ENCODE results near the gene NTM. TPM values are rescaled to one million over a fixed set of nuclear protein-coding genes. Genes with fewer than 3 reads are reported as not detected.

NTM gene
- total and polyA plus RNA-seq, 2 donors (not counting 1 experiment from before 2014, with no cell fraction given), result 12.3 to 28.6 TPM

DNA sequence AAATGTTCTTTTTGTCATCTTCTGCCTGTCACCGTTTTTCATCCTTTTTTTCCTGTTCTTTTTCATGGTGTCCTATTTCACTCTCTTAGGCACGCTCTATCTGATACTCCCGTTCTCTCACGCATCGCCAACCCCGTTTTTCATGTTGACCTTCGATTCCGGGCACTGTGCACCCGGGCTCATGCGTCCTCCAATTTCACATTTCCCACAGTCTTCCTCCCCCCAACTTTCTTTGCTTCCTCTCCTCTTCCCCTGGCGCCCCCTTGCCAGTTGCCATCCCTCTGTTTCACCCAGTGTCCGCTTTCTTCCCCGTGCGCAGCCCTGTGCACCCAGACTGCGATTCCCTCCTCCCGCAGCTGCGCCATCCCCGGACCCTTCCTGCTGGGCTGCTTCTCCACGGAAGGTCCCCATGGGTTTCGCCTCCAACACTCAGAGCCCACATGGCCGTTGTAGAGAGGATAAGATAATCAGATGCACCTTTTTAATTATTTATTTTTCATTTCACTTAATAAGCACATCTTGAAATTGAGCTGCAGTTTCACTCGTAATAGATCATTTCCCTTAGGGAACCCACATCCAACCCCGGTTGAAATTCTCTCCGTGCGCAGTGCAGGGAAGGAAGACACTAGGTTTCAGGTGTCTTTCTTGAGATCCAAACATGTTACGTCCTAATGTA, 791.1 kb downstream of the NTM start:
- Histone ChIP-seq H3K79me2 (ENCODE audit: control insufficient read depth, insufficient read depth, low read length) (no peaks in the 10 kb centered on the region), H3K4me2 (ENCODE audit: extremely low read depth, insufficient read depth, low read length) (no peak overlapping the region), H3K9me3 (ENCODE audit: control insufficient read depth, insufficient read depth, low read depth, low read length) (no peaks in the 10 kb centered on the region), H4K20me1 (ENCODE audit: control insufficient read depth, extremely low read depth, insufficient read depth, low read length) (no peaks in the 10 kb centered on the region), H3K4me3 (replicated peaks in 1 of 4; ENCODE audit: control extremely low read depth in 1 of 4, insufficient read depth in 1 of 4, low read depth in 3 of 4, low read length in 4 of 4) (no peak overlapping the region), H3K27ac (ENCODE audit: insufficient read depth, low read length) (no peak overlapping the region), H3K36me3 (ENCODE audit: control insufficient read depth, insufficient read depth, low read length) (no peaks in the 10 kb centered on the region), H3K27me3 (ENCODE audit: control insufficient read depth, insufficient read depth, low read length) (no peaks in the 10 kb centered on the region), H2AFZ (ENCODE audit: low read length) (no peak overlapping the region), H3K4me1 (ENCODE audit: control insufficient read depth, extremely low read depth, insufficient read depth, low read length) (no peaks in the 10 kb centered on the region), H3K9ac (ENCODE audit: insufficient read depth, low read length) (no peak overlapping the region)
- no peak for TF ChIP-seq EZH2 (IDR thresholded peaks at IDR 0.05; ENCODE audit: low read length, missing control alignments)
- TF ChIP-seq, protein P1, sequence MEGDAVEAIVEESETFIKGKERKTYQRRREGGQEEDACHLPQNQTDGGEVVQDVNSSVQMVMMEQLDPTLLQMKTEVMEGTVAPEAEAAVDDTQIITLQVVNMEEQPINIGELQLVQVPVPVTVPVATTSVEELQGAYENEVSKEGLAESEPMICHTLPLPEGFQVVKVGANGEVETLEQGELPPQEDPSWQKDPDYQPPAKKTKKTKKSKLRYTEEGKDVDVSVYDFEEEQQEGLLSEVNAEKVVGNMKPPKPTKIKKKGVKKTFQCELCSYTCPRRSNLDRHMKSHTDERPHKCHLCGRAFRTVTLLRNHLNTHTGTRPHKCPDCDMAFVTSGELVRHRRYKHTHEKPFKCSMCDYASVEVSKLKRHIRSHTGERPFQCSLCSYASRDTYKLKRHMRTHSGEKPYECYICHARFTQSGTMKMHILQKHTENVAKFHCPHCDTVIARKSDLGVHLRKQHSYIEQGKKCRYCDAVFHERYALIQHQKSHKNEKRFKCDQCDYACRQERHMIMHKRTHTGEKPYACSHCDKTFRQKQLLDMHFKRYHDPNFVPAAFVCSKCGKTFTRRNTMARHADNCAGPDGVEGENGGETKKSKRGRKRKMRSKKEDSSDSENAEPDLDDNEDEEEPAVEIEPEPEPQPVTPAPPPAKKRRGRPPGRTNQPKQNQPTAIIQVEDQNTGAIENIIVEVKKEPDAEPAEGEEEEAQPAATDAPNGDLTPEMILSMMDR (conservative IDR thresholded peaks at IDR 0.05 in 1 of 2, IDR thresholded peaks at IDR 0.05 in 1 of 2; ENCODE audit: low read depth in 1 of 2, low read length in 2 of 2), result no peak
- DNase-seq (ENCODE audit: low read depth in 2 of 2), result no peak

DNA sequence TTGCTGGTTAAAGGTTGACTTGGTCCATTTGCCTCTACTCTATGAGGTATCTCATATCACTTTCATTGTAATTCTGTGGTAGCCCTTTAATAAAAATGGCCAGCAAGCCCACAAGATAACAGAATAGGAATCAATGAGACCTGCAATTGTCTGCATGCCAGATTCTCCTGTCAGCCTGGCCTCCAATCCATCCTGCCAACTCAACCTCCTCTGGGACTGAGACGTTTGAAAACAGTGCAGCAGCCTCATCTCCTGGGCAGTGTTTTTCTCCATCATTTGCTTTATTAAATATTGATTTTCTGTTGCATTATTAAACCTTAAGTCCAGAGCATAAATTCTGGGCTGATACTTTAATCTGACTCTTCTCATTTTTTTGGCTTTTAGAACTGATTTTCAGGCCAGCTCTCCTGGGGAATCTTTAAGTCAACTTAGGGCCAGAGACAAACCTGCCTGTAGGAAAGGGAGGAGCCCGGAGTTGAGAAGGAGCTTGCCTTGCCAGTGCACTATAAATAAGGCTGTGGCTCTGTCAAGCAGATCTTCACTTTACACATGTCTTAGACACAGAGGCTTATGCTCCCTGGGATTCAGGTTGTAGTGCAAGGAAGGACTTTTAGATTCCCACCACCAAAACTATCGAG, 798.0 kb downstream of the NTM start:
- H3K79me2 ChIP-seq (ENCODE audit: control insufficient read depth, insufficient read depth, low read length), result no peaks in the 10 kb centered on the region
- no peak overlapping the region for H3K4me3 ChIP-seq (replicated peaks in 1 of 4; ENCODE audit: control extremely low read depth in 1 of 4, insufficient read depth in 1 of 4, low read depth in 3 of 4, low read length in 4 of 4)
- no peaks in the 10 kb centered on the region for H3K4me1 ChIP-seq (ENCODE audit: control insufficient read depth, extremely low read depth, insufficient read depth, low read length)
- H3K27me3 ChIP-seq (ENCODE audit: control insufficient read depth, insufficient read depth, low read length), result no peaks in the 10 kb centered on the region
- no peak overlapping the region for H3K4me2 ChIP-seq (ENCODE audit: extremely low read depth, insufficient read depth, low read length)
- TF ChIP-seq EZH2 (IDR thresholded peaks at IDR 0.05; ENCODE audit: low read length, missing control alignments), result no peak
- TF ChIP-seq, protein P1 (conservative IDR thresholded peaks at IDR 0.05 in 1 of 2, IDR thresholded peaks at IDR 0.05 in 1 of 2; ENCODE audit: low read depth in 1 of 2, low read length in 2 of 2), result no peak
- no peaks in the 10 kb centered on the region for H4K20me1 ChIP-seq (ENCODE audit: control insufficient read depth, extremely low read depth, insufficient read depth, low read length)
- H3K9me3 ChIP-seq (ENCODE audit: control insufficient read depth, insufficient read depth, low read depth, low read length), result no peaks in the 10 kb centered on the region
- H2AFZ ChIP-seq (ENCODE audit: low read length), result no peak overlapping the region
- H3K36me3 ChIP-seq (ENCODE audit: control insufficient read depth, insufficient read depth, low read length), result no peaks in the 10 kb centered on the region
- H3K9ac ChIP-seq (ENCODE audit: insufficient read depth, low read length), result no peak overlapping the region
- H3K27ac ChIP-seq (ENCODE audit: insufficient read depth, low read length), result no peak overlapping the region
- DNase-seq (ENCODE audit: low read depth in 2 of 2), result no peak

DNA sequence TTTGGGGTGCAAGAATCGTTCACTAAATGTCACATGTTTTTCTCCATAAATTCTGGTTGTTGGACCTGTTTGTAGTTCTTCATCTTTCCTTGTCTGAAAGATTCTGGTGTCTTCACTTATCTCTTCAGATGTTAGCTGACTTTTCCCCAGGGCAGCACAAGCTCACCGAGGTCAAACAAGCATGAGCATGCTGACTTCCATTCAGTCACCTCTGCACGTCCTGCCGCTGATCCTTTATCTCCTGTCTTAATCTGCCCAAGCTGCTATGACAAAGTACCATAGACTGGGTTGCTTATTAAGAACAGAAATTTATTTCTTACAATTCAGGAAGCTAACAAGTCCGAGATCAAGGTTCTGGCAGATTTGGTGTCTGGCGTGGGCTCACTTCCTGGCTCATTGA, 800.6 kb downstream of the NTM start:
- H3K9ac ChIP-seq (ENCODE audit: insufficient read depth, low read length), result no peak overlapping the region
- H4K20me1 ChIP-seq (ENCODE audit: control insufficient read depth, extremely low read depth, insufficient read depth, low read length), result no peaks in the 10 kb centered on the region
- no peaks in the 10 kb centered on the region for H3K79me2 ChIP-seq (ENCODE audit: control insufficient read depth, insufficient read depth, low read length)
- no peaks in the 10 kb centered on the region for H3K4me1 ChIP-seq (ENCODE audit: control insufficient read depth, extremely low read depth, insufficient read depth, low read length)
- no peak overlapping the region for H3K4me3 ChIP-seq (replicated peaks in 1 of 4; ENCODE audit: control extremely low read depth in 1 of 4, insufficient read depth in 1 of 4, low read depth in 3 of 4, low read length in 4 of 4)
- no peaks in the 10 kb centered on the region for H3K27me3 ChIP-seq (ENCODE audit: control insufficient read depth, insufficient read depth, low read length)
- no peaks in the 10 kb centered on the region for H3K36me3 ChIP-seq (ENCODE audit: control insufficient read depth, insufficient read depth, low read length)
- no peak overlapping the region for H3K27ac ChIP-seq (ENCODE audit: insufficient read depth, low read length)
- no peak for DNase-seq (ENCODE audit: low read depth in 2 of 2)
- no peak overlapping the region for H2AFZ ChIP-seq (ENCODE audit: low read length)
- H3K4me2 ChIP-seq (ENCODE audit: extremely low read depth, insufficient read depth, low read length), result no peak overlapping the region
- H3K9me3 ChIP-seq (ENCODE audit: control insufficient read depth, insufficient read depth, low read depth, low read length), result no peaks in the 10 kb centered on the region
- TF ChIP-seq, protein P1 (conservative IDR thresholded peaks at IDR 0.05 in 1 of 2, IDR thresholded peaks at IDR 0.05 in 1 of 2; ENCODE audit: low read depth in 1 of 2, low read length in 2 of 2), result no peak
- TF ChIP-seq EZH2 (IDR thresholded peaks at IDR 0.05; ENCODE audit: low read length, missing control alignments), result no peak
